Astrocyte of the spinal cord (primary cell): ENCODE results near the gene SEZ6L.

Experiments
- DNase-seq: peaks from one replicate; pipeline ENCODE4 v3.0.0; 2011; ENCODE audit warnings: low read depth, low spot score
- H3K4me3 ChIP-seq: 2 replicates; pipeline ENCODE4 v1.5.1; 2011; ENCODE audit warnings: low read depth, mild to moderate bottlenecking, low read length, moderate library complexity
- in situ Hi-C: cut with HindIII; loops from 2 replicates; pipeline ENCODE4 v1.10.0; 2017; ENCODE audit warnings: low sequenced_read_pairs
- TF ChIP-seq, protein P1 (sequence below): IDR thresholded peaks from 2 replicates; pipeline ENCODE4 v1.5.1; 2012; ENCODE audit warnings: low read depth, mild to moderate bottlenecking, low read length, inconsistent platforms

Gene SEZ6L

DNA sequence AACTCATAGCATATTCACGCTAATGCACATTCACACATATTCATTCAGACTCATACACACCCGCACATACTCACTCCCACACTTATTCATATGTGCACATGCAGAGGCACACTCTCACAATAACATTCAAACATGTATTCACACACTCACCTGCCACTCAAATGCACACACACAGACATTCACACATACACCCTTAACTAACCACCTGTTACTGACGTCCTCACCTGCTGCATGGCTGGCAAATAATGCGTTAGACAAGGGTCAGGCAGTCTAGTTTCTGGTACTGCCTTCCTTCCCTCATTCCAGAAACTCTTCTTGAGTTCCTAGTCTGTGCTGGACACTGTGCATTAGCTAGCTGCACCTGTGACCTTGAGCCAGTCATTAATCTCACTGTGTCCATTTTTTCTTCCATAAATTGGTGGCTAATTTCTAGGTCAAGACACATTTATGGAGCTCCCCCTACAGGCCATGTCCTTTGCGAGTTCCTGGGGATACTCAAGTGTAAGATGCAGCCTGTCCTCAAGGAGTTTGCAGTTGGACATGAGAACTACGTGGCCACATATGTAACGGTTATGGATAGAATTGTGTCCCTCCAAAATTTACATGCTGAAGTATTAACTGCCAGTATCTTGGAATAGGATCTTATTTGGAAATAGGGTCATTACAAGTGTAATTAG is 34.5 kb upstream of the SEZ6L start:
- no peak for DNase-seq
- TF ChIP-seq, protein P1, sequence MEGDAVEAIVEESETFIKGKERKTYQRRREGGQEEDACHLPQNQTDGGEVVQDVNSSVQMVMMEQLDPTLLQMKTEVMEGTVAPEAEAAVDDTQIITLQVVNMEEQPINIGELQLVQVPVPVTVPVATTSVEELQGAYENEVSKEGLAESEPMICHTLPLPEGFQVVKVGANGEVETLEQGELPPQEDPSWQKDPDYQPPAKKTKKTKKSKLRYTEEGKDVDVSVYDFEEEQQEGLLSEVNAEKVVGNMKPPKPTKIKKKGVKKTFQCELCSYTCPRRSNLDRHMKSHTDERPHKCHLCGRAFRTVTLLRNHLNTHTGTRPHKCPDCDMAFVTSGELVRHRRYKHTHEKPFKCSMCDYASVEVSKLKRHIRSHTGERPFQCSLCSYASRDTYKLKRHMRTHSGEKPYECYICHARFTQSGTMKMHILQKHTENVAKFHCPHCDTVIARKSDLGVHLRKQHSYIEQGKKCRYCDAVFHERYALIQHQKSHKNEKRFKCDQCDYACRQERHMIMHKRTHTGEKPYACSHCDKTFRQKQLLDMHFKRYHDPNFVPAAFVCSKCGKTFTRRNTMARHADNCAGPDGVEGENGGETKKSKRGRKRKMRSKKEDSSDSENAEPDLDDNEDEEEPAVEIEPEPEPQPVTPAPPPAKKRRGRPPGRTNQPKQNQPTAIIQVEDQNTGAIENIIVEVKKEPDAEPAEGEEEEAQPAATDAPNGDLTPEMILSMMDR = peak; percentile 10
- in situ Hi-C loops = no loop called here
- no peak overlapping the region for H3K4me3 ChIP-seq

DNA sequence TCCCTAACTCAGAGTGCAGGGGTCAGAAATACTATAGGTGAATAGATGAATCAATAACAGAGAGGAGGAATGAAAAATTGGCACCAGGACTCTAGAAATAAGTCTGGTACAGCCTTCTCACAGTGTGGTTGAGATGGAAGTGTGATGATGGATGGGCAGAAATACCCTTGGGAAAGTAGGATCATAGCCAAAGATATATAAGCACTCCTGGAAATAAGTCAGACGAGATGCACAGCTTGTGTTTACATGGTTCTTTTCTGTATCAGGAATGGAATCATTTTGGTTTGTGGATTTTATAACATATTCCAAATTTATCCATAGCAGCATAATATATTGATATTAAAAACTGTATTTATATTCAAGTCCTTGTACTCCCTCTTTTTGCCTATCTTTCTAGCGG is 33.5 kb upstream of the SEZ6L start:
- no peak for DNase-seq
- TF ChIP-seq, protein P1 = no peak
- H3K4me3 ChIP-seq = no peak overlapping the region
- in situ Hi-C loops = no loop called here

DNA sequence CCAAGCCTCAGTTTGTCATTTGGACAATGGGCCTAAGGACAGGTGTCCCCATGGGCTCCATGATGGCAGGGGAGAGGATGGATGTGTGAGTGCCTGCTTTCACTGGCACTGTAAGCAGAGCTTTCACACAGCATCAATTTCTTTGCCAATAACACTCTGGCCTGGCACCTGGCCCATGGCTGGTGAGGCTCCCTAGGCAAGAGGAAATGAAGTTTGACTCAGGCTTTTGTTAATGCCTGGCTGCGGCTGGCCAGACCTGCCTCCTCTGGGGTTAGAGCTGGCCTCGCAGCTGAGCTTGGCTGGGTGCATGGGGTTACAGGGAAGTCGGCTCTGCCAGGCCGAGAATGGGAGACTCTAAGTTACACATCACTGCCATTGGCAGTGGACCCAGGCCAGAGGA is 30.0 kb upstream of the SEZ6L start:
- no peak overlapping the region for H3K4me3 ChIP-seq
- DNase-seq = no peak
- in situ Hi-C loops = no loop called here
- TF ChIP-seq, protein P1 = no peak

DNA sequence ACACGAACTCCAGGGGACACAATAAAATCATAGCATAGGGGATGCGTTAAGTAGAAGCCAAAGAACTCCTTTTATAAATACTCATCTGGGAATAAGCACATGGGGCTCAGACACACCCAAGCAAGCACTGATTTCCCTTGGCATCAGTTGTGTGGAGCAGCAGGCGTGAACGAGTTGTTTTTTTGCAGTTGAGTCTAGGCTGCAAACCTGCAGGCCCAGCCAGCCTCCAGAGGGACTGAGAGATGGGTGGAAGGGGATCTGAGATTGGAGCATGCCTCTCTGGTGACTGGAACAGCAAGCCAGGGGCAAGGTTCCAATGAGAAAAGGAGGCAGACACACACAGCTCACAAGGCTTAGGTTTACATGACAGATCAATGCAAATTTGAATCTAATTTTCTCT is 27.4 kb upstream of the SEZ6L start:
- in situ Hi-C loops = no loop called here
- H3K4me3 ChIP-seq = no peak overlapping the region
- DNase-seq = no peak
- TF ChIP-seq, protein P1 = no peak

DNA sequence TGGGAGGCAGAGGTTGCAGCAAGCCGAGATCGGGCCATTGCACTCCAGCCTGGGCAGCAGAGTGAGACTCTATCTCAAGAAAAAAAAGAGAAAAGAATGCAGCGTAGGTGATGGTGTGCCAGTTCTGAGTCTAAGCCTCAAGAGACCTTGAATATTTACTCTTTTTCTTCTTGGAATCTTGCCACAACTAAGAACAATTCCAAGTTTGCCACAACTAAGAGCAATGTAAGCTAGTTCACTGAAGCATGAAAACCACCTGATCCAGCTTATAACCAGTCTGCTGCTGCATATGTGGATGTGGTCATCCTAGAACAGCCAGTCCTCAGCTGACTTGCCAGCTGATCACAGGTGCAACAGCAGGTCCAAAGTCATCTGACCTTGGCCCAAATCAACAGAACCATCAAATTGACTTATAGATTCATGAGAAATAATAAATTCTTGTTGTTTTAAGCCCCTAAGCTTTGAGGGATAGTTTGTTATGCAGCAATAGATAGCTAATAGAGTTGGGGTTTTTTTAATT is 25.4 kb upstream of the SEZ6L start:
- H3K4me3 ChIP-seq = no peak overlapping the region
- TF ChIP-seq, protein P1 = no peak
- no peak for DNase-seq
- in situ Hi-C loops = no loop called here

DNA sequence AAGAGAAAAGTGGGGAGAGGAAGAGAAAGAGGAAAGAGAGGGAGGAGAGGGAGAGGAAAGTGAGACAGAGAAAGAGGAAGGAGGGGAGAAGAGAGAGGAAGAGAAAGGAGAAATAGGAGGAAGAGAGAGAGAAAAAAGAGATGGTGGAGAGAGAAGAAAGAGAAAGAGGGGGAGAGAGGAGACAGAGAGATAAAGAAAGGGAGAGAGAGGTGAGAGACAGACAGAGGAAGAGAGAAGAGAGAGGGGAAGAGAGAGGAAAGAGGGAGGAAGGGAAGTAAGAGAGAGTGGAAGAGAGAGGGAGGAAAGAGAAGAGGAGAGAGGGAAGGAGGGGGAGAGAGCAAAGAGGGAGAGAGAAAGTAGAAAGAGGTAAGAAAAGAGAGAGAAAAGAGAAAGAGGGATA is 9.4 kb upstream of the SEZ6L start:
- in situ Hi-C loops = no loop called here
- no peak overlapping the region for H3K4me3 ChIP-seq
- DNase-seq = no peak
- TF ChIP-seq, protein P1 = no peak

DNA sequence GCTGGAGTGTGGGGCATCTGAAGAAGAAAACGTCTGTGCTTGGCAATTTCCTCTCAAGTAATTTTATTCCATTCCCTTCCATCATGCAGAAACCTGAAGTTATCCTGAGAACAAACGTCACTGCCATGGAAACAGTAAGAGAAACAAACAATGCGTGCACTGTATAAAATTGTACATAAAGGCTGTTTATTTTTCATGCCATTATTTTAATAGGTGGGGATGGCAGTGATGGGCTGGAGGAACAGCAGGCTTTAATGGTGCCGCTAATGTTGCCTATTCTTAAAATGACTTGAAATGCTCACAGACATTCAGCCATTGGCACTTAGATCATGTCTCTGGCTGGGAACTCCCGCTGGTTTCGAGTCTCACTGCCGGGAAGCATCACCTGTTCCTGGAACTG is 7.5 kb upstream of the SEZ6L start:
- TF ChIP-seq, protein P1 = no peak
- no peak for DNase-seq
- in situ Hi-C loops = no loop called here
- no peak overlapping the region for H3K4me3 ChIP-seq
